Testis (tissue), 2 donors: Measurements from ENCODE around the gene MEF2C.
"Not testable (repeated sequence)": the region's sequence is repeated elsewhere in the genome, so short reads cannot be mapped to it uniquely, and the experiment has no call there.

ENCODE experiments used
- POLR2A ChIP-seq: fragments of 450-650 bp; IDR thresholded peaks from one replicate; pipeline ENCODE4 v1.6.1; 2017; ENCODE audit warnings: antibody characterized with exemption, mild to moderate bottlenecking, moderate library complexity
- TF ChIP-seq, protein P1 (sequence below), 3 experiments: fragments of 450-650 bp in 2 of 3; fragments of 200-600 bp in 1 of 3; sonication (generic) in 1 of 3; IDR thresholded peaks; one replicate each; pipeline ENCODE4 v1.5.1; 2016 to 2019; ENCODE audit warnings: antibody characterized with exemption in 3 of 3, mild to moderate bottlenecking in 2 of 3, moderate library complexity in 1 of 3

DNA sequence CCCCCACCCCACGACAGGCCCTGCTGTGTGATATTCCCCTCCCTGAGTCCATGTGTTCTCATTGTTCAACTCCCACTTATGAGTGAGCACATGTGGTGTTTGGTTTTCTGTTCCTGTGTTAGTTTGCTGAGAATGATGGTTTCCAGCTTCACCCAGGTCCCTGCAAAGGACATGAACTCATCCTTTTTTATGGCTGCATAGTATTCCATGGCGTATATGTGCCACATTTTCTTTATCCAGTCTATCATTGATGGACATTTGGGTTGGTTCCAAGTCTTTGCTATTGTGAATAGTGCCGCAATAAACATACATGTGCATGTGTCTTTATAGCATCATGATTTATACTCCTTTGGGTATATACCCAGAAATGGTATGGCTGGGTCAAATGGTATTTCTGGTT, 89.2 kb downstream of the MEF2C start:
- not testable (repeated sequence) for TF ChIP-seq POLR2A
- TF ChIP-seq, protein P1, sequence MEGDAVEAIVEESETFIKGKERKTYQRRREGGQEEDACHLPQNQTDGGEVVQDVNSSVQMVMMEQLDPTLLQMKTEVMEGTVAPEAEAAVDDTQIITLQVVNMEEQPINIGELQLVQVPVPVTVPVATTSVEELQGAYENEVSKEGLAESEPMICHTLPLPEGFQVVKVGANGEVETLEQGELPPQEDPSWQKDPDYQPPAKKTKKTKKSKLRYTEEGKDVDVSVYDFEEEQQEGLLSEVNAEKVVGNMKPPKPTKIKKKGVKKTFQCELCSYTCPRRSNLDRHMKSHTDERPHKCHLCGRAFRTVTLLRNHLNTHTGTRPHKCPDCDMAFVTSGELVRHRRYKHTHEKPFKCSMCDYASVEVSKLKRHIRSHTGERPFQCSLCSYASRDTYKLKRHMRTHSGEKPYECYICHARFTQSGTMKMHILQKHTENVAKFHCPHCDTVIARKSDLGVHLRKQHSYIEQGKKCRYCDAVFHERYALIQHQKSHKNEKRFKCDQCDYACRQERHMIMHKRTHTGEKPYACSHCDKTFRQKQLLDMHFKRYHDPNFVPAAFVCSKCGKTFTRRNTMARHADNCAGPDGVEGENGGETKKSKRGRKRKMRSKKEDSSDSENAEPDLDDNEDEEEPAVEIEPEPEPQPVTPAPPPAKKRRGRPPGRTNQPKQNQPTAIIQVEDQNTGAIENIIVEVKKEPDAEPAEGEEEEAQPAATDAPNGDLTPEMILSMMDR (IDR thresholded peaks at IDR 0.05) = not testable (repeated sequence)
